ENCODE results near the gene FSIP2. TPM values are rescaled to one million over a fixed set of nuclear protein-coding genes. Genes with fewer than 3 reads are reported as not detected.

FSIP2 gene
- total RNA-seq, 4 donors from 2014 or later: 1.5 to 4.2 (median 2.3) TPM

- TF ChIP-seq CTCF (IDR thresholded peaks at IDR 0.05) (no peak), POLR2A (IDR thresholded peaks at IDR 0.05) (no peak)
- H3K4me1 ChIP-seq: no peaks in the 10 kb centered on the region
- H3K27me3 ChIP-seq: no peaks in the 10 kb centered on the region
- no peak for DNase-seq
- 78 to 83% methylated on average over 7 of the region's 7 CpGs for WGBS, 2 donors
- intact Hi-C loops (cut with DNase I): no loop called here
- no peaks in the 10 kb centered on the region for H3K9me3 ChIP-seq
- H3K27ac ChIP-seq: no peak overlapping the region
- no peak overlapping the region for H3K4me3 ChIP-seq (replicated peaks in 1 of 3)
- H3K36me3 ChIP-seq: no peaks in the 10 kb centered on the region
Measured at GRCh38 chr2:185793532-185794345, 55.1 kb downstream of the FSIP2 start.

- no peaks in the 10 kb centered on the region for H3K36me3 ChIP-seq
- WGBS, 2 donors: 86 to 91% methylated on average over 2 of the region's 2 CpGs
Measured at GRCh38 chr2:185796758-185797157, 58.2 kb downstream of the FSIP2 start.

GRCh38 chr2:185802926-185803325, 64.3 kb downstream of the FSIP2 start:
- DNase-seq: no peak
- intact Hi-C loops (cut with DNase I): no loop called here
- H3K36me3 ChIP-seq: no peaks in the 10 kb centered on the region
- no peaks in the 10 kb centered on the region for H3K4me1 ChIP-seq
- H3K9me3 ChIP-seq: no peaks in the 10 kb centered on the region
- H3K4me3 ChIP-seq (replicated peaks in 1 of 3): no peak overlapping the region
- TF ChIP-seq POLR2A (IDR thresholded peaks at IDR 0.05) (no peak), CTCF (IDR thresholded peaks at IDR 0.05) (no peak)
- no peak overlapping the region for H3K27ac ChIP-seq
- H3K27me3 ChIP-seq: no peaks in the 10 kb centered on the region

More at GRCh38 chr2:185796758-185797157, 58.2 kb downstream of the FSIP2 start:
- TF ChIP-seq CTCF (IDR thresholded peaks at IDR 0.05): no peak
- TF ChIP-seq POLR2A (IDR thresholded peaks at IDR 0.05): no peak
- Histone ChIP-seq H3K4me3 (replicated peaks in 1 of 3) (no peak overlapping the region), H3K27me3 (no peaks in the 10 kb centered on the region), H3K9me3 (no peaks in the 10 kb centered on the region), H3K27ac (no peak overlapping the region), H3K4me1 (no peaks in the 10 kb centered on the region)
- intact Hi-C loops (cut with DNase I): no loop called here
- DNase-seq: no peak

GRCh38 chr2:185806783-185807182, 68.2 kb downstream of the FSIP2 start:
- no peak for DNase-seq
- Histone ChIP-seq H3K4me3 (replicated peaks in 1 of 3) (no peak overlapping the region), H3K27me3 (no peaks in the 10 kb centered on the region), H3K36me3 (no peaks in the 10 kb centered on the region), H3K9me3 (no peaks in the 10 kb centered on the region), H3K27ac (no peak overlapping the region), H3K4me1 (no peaks in the 10 kb centered on the region)
- no peak for TF ChIP-seq POLR2A (IDR thresholded peaks at IDR 0.05)
- TF ChIP-seq CTCF (IDR thresholded peaks at IDR 0.05): no peak
- intact Hi-C loops (cut with DNase I): no loop called here

DNA sequence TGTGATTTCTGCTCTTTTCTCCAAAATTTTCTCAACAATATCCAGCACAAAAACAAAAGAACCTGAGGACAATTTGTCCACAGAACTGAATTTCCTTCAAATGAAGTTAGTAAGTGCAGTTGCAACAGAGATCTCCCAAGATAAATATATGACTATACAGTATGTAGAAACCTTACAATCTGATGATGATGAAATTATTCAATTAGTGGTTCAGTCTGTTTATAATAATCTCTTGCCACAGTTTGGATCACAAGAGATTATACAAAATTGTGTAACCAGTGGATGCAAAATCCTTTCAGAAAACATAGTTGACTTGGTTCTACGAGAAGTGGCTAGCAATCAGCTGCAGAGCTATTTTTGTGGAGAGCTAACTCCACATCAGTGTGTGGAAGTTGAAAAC, 68.7 kb downstream of the FSIP2 start:
- intact Hi-C loops (cut with DNase I): no loop called here
- no peak overlapping the region for H3K4me3 ChIP-seq (replicated peaks in 1 of 3)
- DNase-seq: no peak
- WGBS, 2 donors: 76 to 86% methylated on average over 1 of the region's 1 CpG
- no peak overlapping the region for H3K27ac ChIP-seq
- no peak for TF ChIP-seq POLR2A (IDR thresholded peaks at IDR 0.05)
- TF ChIP-seq CTCF (IDR thresholded peaks at IDR 0.05): no peak
- H3K36me3 ChIP-seq: no peaks in the 10 kb centered on the region
- H3K9me3 ChIP-seq: no peaks in the 10 kb centered on the region
- H3K4me1 ChIP-seq: no peaks in the 10 kb centered on the region
- no peaks in the 10 kb centered on the region for H3K27me3 ChIP-seq
